ENCODE data around the gene YIPF2.

Gene YIPF2

DNA sequence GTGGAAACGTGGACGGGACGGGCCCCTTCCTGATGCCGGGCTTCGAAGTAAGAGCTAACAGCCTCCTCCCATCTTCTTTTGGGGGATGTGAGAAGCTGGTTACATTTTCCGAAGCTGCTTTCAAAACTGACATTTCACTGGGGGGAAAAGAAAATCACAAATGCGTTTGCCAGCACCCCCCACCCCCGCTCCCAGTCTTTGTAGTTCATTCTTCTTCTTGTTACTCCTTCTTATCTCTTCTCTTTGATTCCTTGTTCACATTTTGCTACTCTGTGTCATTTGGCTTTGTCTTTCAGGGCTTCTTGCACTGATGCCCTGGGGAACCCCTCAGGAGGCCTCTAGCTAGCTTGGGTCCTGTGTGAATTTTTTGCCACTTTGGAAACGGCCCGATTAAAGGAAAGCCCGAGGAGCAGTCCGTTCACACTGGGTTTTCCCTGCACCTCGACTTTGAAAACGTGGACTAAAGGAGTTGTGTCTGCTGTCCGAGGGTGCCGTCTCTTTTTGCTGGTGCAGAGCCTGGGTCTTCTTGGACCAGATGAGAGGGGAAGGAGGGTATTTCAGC, 55.8 kb downstream of the YIPF2 start:
- DNase-seq, result no peak
